Stimulated activated CD4-positive, alpha-beta T cell treated with anti-CD3 and anti-CD28 coated beads, Interleukin-1b, Interleukin-23, amount 100 ng/mL, for 4 hours (primary cell): ENCODE results near the gene ARHGAP18.
A peak's percentile ranks its signal among the peaks of the same experiment; 100 is the strongest.

Experiments used
- DNase-seq, 2 donors: peaks; one replicate each; pipeline ENCODE4 v3.0.0-alpha.2; 2020; ENCODE audit warnings: low read depth in 2 of 2

The ARHGAP18 gene

GRCh38 chr6:129719692-129720091 is 9.7 kb upstream of the ARHGAP18 start:
- no peak for DNase-seq

GRCh38 chr6:129717277-129717676 is 7.3 kb upstream of the ARHGAP18 start:
- no peak for DNase-seq

- no peak for DNase-seq
Measured at GRCh38 chr6:129713806-129714333, 3.9 kb upstream of the ARHGAP18 start.

DNA sequence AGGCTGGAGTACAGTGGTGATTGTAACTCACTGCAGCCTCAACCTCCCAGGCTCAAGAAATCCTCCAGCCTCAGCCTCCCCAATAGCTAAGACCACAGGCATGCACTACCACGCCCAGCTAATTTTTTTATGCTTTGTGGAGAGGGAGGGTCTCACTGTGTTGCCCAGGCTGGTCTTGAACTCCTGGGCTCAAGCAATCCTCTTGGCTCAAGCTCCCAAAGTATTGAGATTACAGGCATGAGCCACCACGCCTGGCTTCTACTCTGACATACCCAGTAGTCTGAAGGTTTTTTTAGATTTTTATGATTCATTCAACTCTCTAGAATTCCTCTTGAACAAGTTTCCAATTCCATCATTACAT is 1.3 kb upstream of the ARHGAP18 start:
- no peak for DNase-seq

DNA sequence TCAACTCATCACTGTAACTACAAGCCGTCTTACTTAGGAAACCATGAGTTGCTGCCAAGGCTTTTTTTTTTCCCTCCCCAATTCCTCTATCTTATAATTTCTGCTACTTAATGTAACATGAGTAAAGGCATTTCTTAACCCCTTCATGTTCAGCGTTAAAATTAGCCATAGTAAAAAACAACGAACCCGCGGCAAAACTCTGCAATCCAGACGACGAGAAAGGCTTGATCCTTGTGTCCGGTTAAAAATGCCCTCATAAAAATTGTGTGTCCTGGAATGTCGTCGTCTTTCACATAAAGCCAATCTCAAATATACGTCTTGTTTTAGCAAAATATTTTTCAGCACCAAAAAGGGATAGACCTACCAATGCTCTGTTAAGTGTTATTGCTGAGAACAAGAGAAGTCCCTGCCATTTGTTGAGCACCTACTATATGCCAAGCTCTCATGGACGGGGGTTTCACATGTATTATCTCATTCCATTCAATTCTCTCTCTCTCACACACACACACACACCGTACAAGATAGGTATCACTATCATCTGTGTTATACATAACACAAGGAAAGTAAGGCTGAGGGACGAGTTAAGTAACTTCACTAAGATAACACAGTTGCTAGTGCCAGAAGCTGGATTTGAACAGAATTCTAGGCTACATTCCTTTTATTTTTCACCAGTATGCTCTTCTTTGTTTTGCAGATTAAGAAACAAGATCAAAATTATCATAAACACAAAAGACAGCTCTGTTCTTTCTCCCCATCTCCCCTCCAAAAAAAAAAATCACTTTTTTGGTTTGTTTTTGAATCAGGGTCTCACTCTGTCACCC is 683 bp upstream of the ARHGAP18 start:
- no peak for DNase-seq

GRCh38 chr6:129709196-129709768 is 695 bp downstream of the ARHGAP18 start:
- no peak for DNase-seq

DNA sequence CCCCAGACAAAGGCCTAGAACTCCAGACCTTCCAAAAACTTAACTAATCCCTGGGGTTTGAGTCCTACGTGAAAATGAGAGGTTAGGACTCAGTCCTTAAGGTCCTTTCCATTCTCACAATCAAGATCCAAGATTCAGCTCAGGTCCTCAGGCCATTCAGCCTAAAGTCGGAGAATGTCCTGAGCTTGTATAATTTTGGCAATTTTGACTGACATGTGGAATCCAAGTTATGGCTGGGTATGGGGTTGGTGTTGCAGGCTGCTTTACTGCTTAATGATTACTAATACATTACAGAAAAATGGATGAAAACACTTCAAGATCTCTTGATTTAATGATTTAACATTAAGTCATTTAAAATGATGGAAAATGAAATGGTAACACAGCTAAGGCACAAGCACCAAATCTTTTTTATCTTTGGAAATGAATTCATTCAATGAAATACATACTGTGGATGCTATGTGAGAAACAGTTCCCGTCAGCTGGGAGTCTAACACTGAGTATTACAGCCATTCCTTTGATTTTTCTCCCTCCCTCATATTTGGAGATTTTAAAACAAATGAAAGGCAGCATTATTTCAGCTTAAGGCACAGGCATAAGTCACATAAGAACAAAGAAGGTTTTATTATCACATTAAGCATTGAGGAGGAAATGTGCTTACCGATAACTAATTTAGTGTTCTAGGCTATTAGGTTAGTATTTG is 1.3 kb downstream of the ARHGAP18 start:
- no peak for DNase-seq

DNA sequence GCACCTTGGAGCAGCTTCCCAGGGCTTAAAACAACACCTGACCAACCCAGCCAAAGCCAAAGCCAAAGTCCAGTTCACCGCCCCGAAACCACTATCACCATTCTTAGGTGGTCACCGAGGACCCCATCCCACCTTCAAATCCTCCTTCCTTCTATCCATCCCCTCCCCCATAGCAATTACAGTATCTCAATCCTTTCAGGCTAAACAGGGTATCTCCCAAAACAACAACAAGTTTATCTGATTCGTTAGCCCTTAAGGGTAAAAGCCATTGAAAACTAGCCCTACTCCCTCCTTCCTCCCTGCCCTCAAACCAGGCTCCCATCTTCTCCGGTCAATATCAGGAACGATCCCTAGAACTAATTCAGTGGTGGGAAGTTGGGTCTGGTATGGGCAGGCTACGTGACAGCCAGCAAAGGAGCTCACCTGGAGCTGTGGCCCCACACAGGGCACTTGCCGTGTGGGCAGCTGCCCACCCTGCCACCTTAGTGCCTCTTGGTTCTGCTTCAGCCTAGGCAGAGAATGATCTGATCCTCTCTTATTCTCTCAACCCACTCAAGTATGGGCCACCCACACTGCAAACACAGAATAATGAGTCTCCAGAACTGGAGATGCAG is 2.0 kb downstream of the ARHGAP18 start:
- DNase-seq = no peak

DNA sequence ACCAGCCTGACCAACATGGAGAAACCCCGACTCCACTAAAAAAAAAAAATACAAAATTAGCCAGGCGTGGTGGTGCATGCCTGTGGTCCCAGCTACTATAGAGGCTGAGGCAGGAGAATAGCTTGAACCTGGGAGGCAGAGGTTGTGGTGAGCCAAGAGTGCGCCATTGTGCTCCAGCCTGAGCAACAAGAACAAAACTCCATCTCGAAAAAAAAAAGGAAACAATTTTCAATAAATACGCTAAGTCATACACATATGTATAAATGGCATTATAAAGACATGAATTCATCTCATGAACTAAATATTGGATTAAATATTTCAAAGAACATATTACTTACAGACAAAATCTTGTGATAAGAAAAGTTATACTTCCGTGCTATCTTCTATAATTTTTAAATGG is 2.9 kb downstream of the ARHGAP18 start:
- DNase-seq = no peak

- no peak for DNase-seq
Measured at GRCh38 chr6:129705212-129705611, 4.8 kb downstream of the ARHGAP18 start.

- no peak for DNase-seq
Measured at GRCh38 chr6:129704708-129705107, 5.3 kb downstream of the ARHGAP18 start.

- no peak for DNase-seq
Measured at GRCh38 chr6:129701721-129702455, 8.1 kb downstream of the ARHGAP18 start.

DNA sequence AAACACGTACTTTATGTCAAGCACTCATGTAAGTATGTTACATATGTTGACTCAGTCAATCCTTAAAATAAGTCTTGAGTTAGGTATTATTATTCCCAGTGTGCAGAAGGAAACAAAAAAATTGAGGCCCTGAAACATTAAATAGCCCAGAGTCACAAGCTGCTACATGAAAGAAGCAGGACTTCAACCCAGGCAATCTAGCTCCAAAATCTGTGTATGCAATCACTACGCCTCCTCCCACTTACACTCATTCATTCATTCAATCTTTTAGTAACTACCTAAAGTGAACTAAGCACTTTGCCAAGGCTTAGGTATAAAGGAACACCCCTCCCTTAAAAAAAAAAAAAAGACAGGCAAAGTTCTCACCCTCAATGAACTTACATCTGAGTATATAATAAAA is 9.3 kb downstream of the ARHGAP18 start:
- DNase-seq = no peak

DNA sequence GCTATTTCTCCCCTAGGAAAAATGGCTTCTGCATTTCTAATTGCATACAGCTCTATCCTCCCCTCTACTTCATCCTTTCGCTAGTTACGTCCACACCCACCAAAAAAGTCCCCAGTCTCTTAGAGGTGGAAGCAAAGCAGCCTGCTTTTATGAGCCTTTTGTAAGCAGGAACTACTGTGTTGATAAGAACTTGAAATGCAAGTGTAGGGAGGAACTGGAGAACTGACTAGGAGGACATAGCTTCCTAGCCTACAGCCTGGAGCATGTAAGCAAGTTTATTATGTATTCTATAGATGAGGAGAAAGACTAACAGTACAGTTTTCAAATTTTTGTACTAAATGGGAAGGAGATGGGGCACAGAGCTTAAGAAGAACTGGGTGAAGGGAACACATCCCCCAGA is 10.3 kb downstream of the ARHGAP18 start:
- DNase-seq = no peak

GRCh38 chr6:129698430-129698829 is 11.5 kb downstream of the ARHGAP18 start:
- DNase-seq = no peak

DNA sequence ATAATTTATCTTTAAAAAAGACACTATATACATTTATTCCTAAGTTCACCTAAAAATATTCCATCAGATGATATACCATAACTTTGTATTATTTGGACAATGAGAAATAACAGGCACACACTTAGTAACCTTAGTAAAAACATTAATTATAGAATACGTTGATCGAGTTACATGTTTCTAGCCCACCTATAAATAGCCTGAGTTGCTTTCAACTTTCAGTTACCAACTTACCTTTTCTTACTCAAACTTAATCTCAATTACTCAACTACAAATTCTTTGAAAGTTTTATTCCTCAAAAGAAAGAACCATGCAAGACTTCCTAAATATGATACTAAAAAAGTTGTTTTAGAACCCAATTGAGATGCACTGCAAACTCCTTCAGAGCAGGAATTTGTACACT is 12.2 kb downstream of the ARHGAP18 start:
- DNase-seq = no peak

DNA sequence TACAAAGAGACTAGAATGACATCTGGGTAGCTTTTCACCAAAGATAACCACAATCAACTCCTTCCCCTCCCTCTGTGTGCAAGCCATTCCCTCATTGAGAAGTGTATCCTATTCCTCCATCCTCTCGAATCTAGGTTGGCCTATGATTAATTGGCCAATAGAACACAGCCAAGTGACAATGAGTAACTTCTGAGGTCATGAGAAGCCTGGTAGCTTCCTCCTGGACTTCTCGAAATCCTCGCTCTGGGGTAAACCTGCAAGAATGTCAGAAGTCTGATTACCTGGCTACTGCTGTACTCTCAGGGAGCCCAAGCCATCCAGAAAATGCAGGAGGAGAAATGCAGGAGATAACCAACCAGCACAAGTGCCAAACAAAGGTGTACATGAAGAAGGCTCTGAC is 13.1 kb downstream of the ARHGAP18 start:
- DNase-seq = no peak

DNA sequence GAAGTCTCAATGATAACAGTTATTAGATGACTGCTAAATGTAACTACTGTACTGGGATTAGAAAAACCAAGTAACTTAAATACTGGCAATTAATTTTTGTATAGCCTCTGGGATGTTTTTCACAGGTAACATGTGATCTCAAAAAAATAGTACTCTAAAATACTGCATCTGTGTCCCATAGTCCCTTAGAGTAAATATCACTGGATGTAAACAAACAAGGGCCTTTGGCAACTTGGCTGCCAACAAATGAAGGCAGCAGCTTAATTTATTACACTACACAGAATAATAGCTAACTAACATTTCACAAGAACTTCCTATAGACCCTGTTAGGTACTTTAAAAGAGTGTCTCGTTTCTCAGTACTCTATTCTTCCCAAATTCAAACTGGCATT is 14.0 kb downstream of the ARHGAP18 start:
- DNase-seq = no peak

DNA sequence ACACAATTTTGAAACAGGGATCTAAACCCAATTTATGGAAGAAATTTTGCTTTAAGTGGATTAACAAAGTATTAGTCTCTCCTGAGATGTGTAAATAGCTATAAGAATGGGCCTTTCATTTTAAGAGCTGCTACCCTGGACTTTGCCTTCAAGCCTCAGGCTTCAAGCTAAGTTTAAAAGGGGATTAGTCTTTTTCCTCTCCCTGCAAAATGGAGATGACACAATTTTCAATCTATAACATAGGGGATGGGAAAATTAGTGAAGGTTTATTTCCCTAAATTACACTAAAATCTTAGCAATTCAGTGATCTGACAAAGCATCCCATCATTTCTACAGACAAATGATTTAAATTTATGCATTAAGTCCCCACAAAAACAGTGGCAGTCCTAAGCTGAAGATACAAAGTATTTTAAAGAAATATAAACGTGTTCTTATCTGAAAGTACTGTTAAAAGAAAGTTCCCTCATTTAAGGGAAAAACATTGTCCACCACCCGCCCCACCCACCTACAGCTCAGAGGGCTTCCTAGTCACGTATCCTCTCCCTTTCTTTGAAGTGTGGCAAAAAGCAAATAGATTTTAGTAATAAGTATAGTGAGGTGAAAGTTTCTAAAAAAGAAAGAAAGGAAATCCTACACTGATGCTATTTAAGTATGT is 14.5 kb downstream of the ARHGAP18 start:
- peak in 1 of 2 donors; percentile 8 for DNase-seq

GRCh38 chr6:129694036-129694435 is 15.9 kb downstream of the ARHGAP18 start:
- no peak for DNase-seq

DNA sequence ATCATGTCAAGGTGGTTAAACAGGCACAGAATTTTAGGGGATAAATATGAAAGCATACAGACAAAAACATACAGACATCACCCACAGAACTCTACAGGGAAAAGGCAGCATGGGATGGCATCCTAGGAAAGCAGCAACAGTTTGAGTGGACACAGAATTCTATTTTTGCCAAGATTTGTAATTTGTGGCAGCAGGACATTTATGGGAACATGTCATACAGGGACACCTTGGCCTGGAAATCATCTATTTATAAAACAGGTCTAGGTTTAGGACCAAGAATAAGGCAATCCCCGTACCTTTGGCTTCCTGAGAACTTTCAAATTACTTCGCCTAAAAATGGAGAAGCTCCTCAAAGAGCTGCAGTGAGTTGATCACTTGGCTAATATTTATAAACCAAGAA is 17.5 kb downstream of the ARHGAP18 start:
- DNase-seq = no peak
